Stimulated activated CD8-positive, alpha-beta memory T cell treated with anti-CD3 and anti-CD28 coated beads, Interleukin-4, amount 100 ng/mL, for 1 hour (primary cell): ENCODE measurements around the gene PRKCZ.

Source experiments
- DNase-seq, 2 donors: peaks; one replicate each; pipeline ENCODE4 v3.0.0-alpha.2; 2020; ENCODE audit warnings: low read depth in 2 of 2, low spot score in 1 of 2

Gene PRKCZ

DNA sequence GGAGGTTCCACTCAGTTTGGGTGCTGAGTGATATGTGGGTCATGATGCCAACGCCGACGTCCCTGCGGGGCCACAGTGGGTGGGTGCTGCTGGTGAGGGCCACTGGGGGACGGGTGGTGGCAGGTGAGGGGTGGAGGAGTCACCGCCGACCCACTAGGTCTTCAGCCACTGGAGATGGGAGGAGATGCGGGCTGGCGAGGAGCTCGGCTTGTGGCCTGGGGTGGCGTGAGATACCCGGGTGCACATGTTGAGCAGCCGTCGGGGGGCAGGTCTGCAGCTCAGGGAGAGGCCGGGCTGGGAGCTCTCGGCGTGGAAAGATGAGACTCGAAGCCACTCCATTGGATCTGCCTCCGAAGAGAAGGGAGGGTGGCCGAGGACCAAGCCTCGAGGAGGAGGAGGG, 103.8 kb downstream of the PRKCZ start:
- no peak for DNase-seq

DNA sequence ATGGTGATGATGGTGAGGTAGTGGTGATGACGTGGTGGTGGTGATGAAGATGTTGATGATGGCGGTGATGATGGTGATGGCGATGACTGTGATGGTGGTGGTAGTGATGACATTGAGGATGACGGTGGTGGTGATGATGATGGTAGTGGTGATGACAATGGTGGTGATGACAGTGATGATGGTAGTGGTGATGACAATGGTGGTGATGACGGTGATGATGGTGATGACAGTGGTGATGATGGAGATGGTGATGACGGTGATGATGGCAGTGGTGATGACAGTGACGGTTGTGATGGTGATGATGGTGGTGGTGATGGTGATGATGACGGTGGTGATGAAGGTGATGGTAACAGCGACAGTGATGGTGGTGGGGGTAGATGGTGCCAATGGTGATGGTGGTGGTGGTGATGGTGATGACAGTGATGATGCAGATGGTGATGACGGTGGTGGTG, 105.0 kb downstream of the PRKCZ start:
- no peak for DNase-seq

DNA sequence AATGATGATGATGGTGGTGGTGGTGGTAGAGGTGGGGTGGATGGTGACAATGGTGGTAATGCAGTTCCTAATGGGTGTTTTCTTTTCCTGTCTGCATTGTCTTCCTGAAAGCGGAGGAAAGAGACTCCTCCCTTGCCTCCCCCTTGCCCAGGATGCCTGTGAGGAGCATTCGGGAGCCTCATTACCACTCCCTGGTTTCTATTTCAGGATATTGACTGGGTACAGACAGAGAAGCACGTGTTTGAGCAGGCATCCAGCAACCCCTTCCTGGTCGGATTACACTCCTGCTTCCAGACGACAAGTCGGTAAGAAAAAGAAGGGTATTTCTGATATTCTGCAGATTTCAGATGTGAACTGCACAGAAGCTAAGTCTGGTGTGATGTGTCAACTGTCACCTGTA, 105.6 kb downstream of the PRKCZ start:
- no peak for DNase-seq

DNA sequence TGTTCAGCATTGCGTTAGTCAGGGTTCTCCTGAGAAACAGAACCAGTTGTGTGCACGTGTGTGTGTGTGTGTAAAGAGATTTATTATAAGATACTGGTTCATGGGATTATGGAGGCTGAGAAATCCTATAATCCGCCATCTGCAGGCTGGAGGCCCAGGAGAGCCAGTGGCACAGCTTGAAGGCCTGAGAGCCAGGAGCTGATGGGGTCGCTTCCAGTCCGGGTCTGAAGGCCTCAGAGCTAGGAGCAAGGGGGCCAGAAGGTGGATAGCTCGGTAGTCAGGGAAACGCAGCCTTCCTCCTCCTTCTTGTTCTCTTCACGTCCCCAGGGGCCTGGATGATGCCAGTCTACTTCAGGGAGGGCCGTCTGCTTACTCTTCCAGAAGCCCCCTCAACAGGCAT, 106.7 kb downstream of the PRKCZ start:
- no peak for DNase-seq

DNA sequence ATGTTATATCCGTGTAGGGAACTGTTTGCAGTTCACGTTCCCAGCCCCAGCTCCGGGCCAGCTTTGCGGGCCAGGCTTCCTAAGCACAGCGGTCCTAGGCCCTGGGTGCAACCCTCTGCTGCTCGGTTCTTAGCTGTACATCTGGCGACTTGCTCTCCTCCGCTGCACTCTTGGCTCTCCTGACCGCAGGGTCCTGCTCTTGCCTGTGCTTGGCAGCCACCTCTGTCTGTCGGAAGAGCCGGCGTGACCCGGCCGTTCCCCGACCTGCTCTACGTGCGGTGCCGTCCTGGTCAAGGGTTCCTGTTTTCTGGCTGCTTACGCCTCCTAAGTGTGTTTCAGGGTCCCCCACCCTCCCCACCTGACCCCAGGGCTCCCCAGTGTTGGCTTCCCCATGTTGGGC, 107.6 kb downstream of the PRKCZ start:
- no peak for DNase-seq

DNA sequence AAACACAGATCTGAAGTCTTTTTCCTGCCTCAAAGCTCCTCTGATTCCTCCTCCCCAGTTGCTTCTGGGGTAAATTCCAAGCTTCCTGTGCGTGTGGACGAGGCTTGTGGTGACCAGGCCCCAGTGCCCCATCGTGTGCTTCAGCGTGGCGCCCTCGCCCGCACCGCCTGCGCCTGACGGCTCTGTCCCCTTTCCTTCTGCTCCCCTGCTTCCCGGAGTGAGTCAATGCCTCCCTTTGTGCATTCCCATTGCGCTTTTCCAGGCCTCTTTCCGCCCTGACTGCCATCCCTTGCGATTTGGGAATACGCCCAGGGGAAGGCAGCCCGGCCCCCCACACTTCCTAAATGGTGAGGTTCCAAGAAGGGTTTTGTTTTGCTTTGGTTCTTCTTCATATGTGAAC, 108.1 kb downstream of the PRKCZ start:
- DNase-seq: no peak

DNA sequence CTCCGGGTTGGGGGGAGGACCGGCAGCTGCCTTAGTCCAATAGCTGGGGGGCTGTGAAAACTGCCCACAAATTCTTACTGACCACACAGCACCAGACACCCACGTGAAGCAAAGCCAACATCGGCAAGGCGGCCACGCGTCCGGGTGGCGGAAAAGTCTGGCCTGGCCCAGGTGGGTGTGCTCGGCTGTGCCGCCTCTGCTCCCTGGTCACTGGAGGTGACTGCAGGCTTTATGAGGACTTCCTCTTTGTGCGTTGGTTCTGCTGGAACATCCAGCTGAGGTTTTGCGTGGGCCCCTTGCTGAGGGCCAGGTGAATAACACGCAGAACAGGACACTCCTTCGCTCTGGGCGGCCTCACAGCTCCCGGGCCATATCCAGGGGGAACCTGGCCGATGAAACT, 108.9 kb downstream of the PRKCZ start:
- no peak for DNase-seq

DNA sequence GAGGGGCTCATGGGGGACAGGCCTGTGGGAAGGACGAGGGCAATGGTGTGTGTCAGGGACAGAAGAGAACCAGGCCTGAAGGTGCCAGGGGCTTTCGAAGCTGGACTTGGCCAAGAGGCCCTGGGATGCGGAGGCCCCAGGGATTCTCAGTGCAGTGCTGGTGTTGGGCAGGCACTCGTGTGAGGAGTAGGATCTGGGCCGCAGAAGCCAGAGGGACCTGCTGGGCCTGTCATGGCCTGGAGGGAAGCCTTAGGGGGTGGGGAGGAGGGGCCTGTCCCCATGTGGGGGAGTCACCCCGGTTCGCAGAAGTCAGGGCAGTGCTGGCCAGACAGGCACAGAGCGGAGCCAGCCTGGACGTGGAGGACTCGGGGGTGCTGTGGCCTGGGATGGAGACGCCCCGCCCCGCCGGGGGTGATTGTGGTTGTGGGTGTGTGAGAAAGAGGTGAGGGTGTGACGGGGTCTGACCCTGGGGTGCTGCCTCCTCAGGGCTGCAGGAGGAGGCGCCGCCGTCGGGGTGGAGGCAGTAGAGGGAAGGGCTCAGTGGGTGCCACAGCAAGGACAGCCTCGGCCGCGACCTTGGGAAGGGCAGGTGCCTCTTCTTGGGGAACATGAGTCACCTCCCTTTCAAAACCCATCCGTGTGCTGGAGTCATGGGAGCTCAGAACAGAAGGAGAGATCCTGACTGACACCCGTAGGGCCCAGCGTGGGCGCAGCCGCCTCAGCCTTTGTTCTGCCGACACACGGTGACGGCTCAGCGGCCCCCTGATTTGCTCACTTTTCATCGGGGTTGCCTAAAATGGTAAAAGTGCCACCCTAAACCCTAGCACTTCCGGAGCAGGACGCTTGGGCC, 110.5 kb downstream of the PRKCZ start:
- no peak for DNase-seq

DNA sequence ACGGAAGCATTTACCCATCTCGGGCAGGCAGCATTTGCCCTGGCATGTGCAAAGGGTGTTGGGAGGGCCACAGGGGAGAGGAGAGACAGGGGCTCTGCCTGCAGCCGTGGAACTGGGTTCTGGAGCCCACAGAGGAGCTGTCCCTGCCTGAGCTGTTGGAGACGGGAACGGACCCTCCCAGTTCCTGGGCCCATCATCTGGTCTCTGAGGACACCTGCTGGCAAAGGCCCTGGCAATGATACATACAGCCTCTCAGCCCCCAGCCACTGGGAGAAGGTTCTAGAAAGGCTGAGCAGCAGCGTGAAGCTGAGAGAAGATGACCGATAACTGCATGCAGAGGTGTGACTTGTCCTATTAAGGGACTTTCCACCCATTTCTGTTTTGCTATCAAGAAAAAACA, 113.0 kb downstream of the PRKCZ start:
- DNase-seq: no peak

DNA sequence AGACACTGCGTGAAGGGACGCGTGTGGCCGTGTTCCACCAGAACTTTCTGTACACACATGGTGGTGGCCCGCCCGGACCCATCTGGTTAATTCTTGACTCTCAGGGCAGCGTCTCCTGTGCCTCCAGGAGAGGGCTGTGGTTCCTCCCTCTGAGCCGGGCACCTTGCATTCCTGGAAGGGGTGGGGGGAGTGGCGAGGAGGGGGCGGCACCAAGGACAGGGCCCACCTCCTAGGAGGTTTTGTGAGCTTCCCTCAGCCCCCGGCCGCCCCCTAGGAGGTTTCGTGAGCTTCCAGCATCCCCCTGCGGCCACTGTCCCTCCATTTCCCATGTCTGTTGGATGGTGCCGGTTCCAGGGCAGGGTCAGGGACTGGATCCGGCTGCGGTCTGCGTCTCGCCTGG, 115.4 kb downstream of the PRKCZ start:
- DNase-seq: no peak

DNA sequence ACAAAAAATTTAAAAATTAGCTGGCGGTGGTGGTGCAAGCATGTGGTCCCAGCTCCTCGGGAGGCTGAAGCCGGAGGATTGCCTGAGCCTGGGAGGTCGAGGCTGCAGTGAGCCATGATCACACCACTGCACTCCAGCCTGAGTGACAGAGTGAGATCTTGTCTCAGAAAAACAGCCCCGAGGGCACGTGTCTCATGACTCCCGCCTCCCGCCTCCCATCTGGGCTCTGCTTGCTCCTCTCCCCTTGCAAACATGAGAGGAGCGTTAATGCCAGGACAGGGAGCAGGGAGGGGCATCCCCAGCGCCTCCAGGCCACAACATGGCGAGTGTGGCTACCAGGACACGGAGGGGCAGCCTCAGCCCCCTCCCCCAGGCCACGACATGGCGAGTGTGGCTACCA, 116.0 kb downstream of the PRKCZ start:
- no peak for DNase-seq

DNA sequence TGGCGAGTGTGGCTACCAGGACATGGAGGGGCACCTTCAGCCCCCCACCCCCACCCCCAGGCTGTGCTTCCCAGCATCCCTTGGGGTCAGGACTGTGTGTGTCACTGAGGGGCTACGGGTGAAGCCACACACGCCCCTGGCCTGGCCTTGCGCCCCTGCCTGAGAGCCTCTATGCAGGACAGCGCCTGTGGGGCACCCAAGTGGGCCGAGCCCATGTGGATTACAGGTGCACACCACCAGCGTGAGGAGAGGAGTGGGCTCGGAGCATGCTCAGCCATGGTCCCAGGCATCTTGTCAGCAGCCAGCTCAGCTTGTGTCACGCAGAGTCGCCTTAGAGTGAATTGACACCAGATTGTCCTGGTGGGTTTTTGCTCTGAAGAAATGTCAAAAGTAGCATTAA, 116.5 kb downstream of the PRKCZ start:
- no peak for DNase-seq

DNA sequence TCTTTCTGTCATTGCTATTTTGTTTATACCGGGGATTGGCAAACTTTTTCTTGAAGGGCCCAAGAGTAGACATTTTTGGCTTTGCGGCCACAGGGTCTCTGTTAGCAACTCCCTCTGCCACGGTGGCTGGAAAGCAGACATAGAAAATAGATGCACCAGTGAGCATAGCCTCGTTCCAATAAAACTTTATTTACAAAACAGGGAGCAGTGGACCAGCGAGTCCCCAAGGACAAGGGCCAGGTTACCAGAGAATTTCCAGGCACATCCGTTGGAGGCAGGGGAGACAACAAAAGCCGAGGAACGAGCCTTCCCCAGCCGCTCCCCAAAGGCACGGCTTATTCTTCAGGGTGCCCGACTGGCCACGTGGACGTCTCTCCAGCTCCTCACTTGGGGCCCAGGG, 117.9 kb downstream of the PRKCZ start:
- no peak for DNase-seq

DNA sequence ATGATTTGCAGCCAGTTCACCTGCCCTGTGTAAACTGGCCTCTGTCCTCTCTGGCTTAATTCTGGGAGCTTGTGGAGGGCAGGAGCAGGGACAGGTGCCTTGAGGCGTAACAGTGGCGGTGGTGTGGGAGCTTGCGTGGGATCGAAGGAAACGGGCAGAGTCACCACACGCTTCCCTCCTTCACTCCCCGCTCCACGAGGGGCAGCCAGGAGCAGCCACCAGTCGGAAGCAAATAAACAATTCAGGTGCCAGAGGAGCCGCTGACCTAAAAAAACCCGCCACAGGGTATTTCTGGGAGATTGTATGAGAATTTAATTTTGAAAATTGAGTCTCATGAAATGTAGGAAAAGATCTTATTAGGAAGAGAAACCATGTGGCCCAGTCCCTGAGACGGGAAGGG, 118.3 kb downstream of the PRKCZ start:
- no peak for DNase-seq

DNA sequence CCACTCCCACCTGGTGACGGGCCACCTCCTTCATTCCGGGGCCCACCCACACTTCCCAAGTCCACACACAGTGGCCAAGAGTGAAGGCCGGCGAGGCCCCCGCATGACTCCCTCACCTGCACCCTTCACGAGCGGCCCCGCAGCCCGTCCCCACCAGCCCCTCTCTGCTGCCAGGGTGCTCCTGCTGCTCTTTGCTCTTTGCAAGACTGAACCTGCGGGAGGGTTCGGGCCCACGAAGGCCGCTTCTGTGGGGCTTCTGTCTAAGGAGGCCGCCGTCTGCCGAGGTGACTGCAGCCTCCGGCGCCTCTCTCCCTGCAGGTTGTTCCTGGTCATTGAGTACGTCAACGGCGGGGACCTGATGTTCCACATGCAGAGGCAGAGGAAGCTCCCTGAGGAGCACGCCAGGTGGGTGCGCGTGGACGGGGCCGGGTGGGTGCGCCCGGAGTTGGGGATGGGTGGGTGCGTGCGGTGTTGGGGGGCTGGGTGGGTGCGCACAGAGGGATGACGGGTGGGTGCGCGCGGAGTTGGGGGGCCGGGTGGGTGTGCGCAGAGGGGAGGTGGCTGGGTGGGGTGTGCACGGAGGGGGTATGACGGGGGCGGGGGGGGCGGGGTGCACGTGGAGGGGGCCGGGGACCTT, 119.1 kb downstream of the PRKCZ start:
- DNase-seq: no peak

DNA sequence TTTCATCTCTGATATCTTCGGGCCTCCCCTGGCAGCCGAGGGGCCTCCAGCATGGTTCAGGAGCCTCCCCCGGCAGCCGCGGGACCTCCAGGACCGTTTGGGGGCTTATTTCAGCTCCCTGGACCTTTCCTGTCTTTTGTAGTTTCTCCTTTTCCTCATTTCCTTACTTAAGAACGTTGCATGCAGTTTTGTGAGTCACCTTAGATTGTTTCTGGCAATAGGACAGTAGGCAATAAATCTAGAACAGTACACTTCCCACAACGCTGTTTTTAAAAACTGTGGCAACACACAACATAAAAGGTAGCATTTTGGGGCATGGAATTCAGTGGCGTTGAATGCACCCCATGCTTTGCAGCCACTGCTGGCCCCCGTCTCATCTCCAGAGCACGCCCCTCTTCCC, 120.0 kb downstream of the PRKCZ start:
- DNase-seq: no peak

DNA sequence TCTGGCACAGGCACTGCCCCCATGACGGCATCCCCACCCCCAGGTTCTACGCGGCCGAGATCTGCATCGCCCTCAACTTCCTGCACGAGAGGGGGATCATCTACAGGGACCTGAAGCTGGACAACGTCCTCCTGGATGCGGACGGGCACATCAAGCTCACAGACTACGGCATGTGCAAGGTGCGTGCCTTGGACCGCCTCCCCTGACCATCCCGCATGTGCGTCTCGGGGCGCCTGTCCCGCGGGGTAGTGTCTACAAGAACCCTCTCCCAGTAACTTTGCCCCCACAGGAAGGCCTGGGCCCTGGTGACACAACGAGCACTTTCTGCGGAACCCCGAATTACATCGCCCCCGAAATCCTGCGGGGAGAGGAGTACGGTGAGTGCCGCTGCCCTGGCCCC, 121.8 kb downstream of the PRKCZ start:
- no peak for DNase-seq

DNA sequence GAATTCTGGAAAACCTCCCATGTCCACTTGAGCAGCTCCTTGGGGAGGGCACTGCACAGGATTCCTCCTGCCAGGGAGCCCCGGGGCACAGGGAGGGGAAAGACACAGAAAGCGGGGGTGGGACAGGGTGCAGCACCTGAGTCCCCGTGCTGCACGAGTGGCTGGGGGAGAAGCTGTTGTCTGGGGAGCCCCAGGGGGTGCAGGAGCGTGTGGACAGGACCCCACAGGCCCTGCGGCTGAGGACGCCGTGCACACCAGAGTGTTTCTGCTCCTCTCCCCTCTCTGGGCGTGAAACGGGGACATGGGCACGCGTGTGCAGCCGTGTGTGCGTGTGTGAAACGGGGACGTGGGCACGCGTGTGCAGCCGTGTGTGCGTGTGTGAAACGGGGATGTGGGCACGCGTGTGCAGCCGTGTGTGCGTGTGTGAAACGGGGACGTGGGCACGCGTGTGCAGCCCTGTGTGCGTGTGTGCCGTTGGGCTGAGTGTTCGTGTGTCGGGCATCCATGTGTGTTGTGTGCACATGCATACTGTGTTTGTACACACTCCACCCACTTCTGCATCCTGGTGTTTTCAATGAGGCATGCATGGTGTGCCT, 122.4 kb downstream of the PRKCZ start:
- DNase-seq: no peak

DNA sequence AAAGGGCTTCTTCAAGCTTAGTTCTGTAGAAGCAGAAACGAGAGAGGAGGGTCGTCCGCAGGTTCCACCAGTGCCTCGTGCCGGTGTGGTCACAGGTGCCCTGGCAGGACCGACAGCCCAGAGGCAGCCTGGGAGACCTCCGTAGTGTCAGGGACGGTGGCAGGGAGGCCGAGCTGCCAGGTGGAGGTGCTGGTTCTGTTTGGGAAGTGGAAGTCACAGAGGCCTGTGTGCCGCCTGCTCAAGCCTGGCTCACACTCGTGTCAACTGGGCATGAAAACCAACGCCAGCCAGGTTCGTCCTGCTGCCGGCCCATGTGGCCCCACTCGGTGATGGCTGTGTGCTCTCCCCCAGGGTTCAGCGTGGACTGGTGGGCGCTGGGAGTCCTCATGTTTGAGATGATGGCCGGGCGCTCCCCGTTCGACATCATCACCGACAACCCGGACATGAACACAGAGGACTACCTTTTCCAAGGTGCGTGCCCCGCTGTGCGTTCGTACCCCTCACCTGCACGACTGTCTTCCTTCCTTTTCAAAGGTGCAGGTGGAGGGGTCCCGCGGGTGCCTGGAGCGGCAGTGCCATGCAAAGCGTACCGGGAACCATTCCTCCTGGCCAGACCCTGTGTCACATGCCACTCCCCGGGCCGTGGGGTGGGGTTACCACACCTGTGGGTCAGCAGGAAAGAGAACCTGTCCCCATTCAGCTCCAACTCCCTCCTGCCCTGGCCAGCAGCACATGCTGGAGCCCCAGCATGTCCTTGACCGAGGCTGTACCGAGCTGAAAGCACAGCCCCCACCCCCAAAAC, 123.5 kb downstream of the PRKCZ start:
- no peak for DNase-seq

DNA sequence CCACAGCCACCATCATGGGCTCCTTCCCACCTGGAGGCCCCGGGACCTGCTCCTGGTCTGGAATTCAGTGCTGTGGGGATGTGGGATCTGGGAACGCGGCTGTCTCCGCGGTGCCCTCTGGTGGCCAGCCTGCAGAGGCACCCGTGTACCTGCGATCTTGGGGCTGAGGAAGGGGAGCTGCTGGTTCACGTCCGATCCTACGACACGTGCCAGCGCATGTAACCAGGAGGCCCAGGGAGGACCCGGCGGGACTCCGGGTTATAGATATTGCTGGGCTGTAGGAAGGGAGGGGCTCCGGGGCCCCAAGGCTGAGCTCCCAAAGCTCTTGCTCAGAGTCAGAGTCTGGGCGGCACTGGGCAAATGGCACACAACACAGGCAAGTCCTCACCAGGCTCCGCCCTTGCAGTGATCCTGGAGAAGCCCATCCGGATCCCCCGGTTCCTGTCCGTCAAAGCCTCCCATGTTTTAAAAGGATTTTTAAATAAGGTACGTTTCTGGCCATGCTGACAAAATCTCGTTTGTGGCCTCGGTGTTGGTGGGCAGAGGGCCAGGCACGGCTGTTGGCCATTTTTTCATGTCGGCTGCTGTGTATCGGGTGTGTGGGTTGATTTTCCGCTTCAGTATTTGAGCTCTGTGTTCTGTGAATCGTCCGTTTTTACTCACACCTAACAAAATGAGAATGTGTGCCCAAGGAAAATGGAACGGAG, 124.3 kb downstream of the PRKCZ start:
- no peak for DNase-seq

DNA sequence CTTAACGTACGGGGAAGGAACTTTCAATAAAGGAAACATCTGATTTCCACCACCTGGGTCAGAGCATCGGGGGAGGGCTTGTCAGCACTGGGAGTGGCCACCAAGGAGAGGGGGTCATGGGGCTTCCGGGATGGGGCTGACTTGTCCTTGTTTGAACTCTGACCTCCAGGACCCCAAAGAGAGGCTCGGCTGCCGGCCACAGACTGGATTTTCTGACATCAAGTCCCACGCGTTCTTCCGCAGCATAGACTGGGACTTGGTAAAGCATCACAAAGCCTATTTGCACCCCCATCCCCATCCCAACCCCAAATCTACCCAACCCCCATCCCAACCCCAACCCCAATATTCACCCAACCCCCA, 124.8 kb downstream of the PRKCZ start:
- no peak for DNase-seq
